MM.1S (cell line): ENCODE measurements around the gene SS18.

Experiments used
- EZH2 ChIP-seq: fragments of 300-600 bp; sonication (generic); optimal IDR thresholded peaks from 2 replicates; pipeline ENCODE3; 2017; ENCODE audit warnings: low read depth, mild to moderate bottlenecking, antibody characterized with exemption, low read length, mixed read lengths
- TF ChIP-seq, protein P1 (sequence below): fragments of 300-600 bp; sonication (generic); IDR thresholded peaks from 2 replicates; pipeline ENCODE4 v1.5.1; 2016; ENCODE audit warnings: antibody characterized with exemption, low read length, mixed read lengths

GRCh38 chr18:25992566-25992965 is 97.8 kb downstream of the SS18 start:
- TF ChIP-seq, protein P1, sequence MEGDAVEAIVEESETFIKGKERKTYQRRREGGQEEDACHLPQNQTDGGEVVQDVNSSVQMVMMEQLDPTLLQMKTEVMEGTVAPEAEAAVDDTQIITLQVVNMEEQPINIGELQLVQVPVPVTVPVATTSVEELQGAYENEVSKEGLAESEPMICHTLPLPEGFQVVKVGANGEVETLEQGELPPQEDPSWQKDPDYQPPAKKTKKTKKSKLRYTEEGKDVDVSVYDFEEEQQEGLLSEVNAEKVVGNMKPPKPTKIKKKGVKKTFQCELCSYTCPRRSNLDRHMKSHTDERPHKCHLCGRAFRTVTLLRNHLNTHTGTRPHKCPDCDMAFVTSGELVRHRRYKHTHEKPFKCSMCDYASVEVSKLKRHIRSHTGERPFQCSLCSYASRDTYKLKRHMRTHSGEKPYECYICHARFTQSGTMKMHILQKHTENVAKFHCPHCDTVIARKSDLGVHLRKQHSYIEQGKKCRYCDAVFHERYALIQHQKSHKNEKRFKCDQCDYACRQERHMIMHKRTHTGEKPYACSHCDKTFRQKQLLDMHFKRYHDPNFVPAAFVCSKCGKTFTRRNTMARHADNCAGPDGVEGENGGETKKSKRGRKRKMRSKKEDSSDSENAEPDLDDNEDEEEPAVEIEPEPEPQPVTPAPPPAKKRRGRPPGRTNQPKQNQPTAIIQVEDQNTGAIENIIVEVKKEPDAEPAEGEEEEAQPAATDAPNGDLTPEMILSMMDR: no peak
- no peak for TF ChIP-seq EZH2
